HepG2 (cell line): Measurements from ENCODE around the gene UBXN1. TPM values are rescaled to one million over a fixed set of nuclear protein-coding genes. Genes with fewer than 3 reads are reported as not detected.
A peak's percentile ranks its signal among the peaks of the same experiment; 100 is the strongest.

Experiments
- ATRX ChIP-seq: sonication (generic); formaldehyde crosslinking; IDR thresholded peaks from 2 replicates; pipeline ENCODE4 v1.4.0; 2020; ENCODE audit warnings: missing genetic modification reagents, borderline replicate concordance
- GPN1 ChIP-seq: sonication (generic); formaldehyde crosslinking; IDR thresholded peaks from 2 replicates; pipeline ENCODE4 v1.5.1; 2020; ENCODE audit warnings: missing genetic modification reagents, borderline replicate concordance
- GZF1 ChIP-seq: sonication (generic); formaldehyde crosslinking; IDR thresholded peaks from 2 replicates; pipeline ENCODE4 v1.5.1; 2020; ENCODE audit warnings: mild to moderate bottlenecking, missing genetic modification reagents
- HNRNPLL ChIP-seq: fragments of 200-400 bp; formaldehyde crosslinking; IDR thresholded peaks from 2 replicates; pipeline ENCODE4 v1.6.1; 2017; ENCODE audit warnings: mild to moderate bottlenecking, low read depth, low read length; ENCODE audit not compliant: poor library complexity, severe bottlenecking
- KAT2B ChIP-seq: fragments of 150-350 bp; IDR thresholded peaks from 2 replicates; pipeline ENCODE4 v1.6.1; 2014; ENCODE audit warnings: low read depth, low read length, borderline replicate concordance
- NR2F2 ChIP-seq: IDR thresholded peaks from 2 replicates; pipeline ENCODE4 v1.6.1; 2012; ENCODE audit warnings: low read depth, inconsistent platforms, borderline replicate concordance
- RCOR2 ChIP-seq: IDR thresholded peaks from 2 replicates; pipeline ENCODE4 v1.6.1; 2016; ENCODE audit warnings: missing biosample characterization, missing genetic modification reagents
- ZFP62 ChIP-seq: sonication (generic); formaldehyde crosslinking; IDR thresholded peaks from 2 replicates; pipeline ENCODE4 v1.4.0; 2020; ENCODE audit warnings: missing genetic modification reagents
- ZNF549 ChIP-seq: sonication (generic); formaldehyde crosslinking; IDR thresholded peaks from 2 replicates; pipeline ENCODE4 v1.5.0; 2020; ENCODE audit warnings: missing genetic modification reagents
- ZNF777 ChIP-seq: sonication (generic); formaldehyde crosslinking; IDR thresholded peaks from 2 replicates; pipeline ENCODE4 v1.4.0; 2020; ENCODE audit warnings: missing genetic modification reagents
- ZNF781 ChIP-seq: sonication (generic); formaldehyde crosslinking; IDR thresholded peaks from 2 replicates; pipeline ENCODE4 v1.5.1; 2020; ENCODE audit warnings: borderline replicate concordance, mild to moderate bottlenecking, missing genetic modification reagents; ENCODE audit errors: not compliant biosample characterization
- polyA plus RNA-seq, 8 experiments: library from polyadenylated mRNA; depleted of rRNA in 3 of 8; stranded (reverse) in 7 of 8; unstranded in 1 of 8; fragments of >200 nt; fragmentation: Illumina TruSeq in 4 of 8; extraction: Trizol in 4 of 8; gene quantifications; 2 replicates each; pipeline versions ENCODE4 v1.2.1 to v1.2.3, GENCODE V29; 2011 to 2016; ENCODE audit warnings: low read depth in 4 of 8, missing spikeins in 1 of 8, mixed read lengths in 1 of 8; ENCODE audit not compliant: insufficient read depth in 1 of 8
- total RNA-seq, 5 experiments: library from RNA; depleted of rRNA; stranded (reverse); fragments of >200 nt; fragmentation: Illumina TruSeq; extraction: Trizol; gene quantifications; 2 replicates each; pipeline ENCODE4 v1.2.3, GENCODE V29; 2016; ENCODE audit warnings: low read depth in 1 of 5
- TF ChIP-seq, protein P1 (sequence below): IDR thresholded peaks from 2 replicates; pipeline ENCODE4 v1.6.1; 2016
- TF ChIP-seq, protein P2 (sequence below): sonication (generic); formaldehyde crosslinking; IDR thresholded peaks from 2 replicates; pipeline ENCODE4; 2020; ENCODE audit warnings: missing genetic modification reagents, mild to moderate bottlenecking, borderline replicate concordance
- TF ChIP-seq, protein P3 (sequence below): sonication (generic); formaldehyde crosslinking; IDR thresholded peaks from 2 replicates; pipeline ENCODE4 v1.4.0; 2020; ENCODE audit warnings: missing genetic modification reagents, mild to moderate bottlenecking, borderline replicate concordance
- TF ChIP-seq, protein P4 (sequence below): sonication (generic); formaldehyde crosslinking; IDR thresholded peaks from 2 replicates; pipeline ENCODE4 v1.4.0; 2020; ENCODE audit warnings: missing genetic modification reagents
- TF ChIP-seq, protein P5 (sequence below): sonication (generic); formaldehyde crosslinking; IDR thresholded peaks from 2 replicates; pipeline ENCODE4 v1.8.0; 2022; ENCODE audit warnings: missing genetic modification reagents, low read depth, mild to moderate bottlenecking, borderline replicate concordance

UBXN1 gene
- total and polyA plus RNA-seq, 2 of the 13 experiments (the other 11 are each of a cell fraction or from before 2014, with no cell fraction given), result 47.5 to 52.4 TPM

DNA sequence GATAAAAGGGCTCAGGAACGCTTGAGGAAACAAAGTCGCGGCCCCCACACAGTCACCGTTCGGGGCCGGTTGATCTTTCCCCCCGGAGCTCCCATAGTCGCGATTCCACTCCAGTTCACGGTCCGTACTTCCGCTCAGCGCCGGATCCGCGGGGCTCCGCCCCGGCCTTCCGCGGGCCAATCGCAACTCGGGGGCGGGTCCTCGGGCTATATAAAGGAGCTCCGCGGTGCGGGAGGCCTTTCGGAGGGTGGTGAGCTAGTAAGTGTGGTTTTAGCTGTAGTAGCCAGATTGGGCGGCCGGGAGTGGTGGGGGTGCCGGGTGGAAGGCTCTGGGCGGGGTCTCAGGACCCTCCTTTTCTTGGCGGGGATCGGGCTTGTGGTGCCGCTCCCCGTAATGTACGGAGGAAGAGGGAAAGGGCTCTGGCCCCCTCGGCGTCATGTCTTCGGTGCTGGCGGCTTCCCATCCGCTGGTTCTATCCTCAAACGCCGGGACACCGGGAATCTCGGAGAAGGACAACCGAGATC lies 13.7 kb downstream of the UBXN1 start, which contains the start of the genes C11orf98 and CSKMT (continued):
- TF ChIP-seq ZNF549 (CRISPR knock-in tag) (0 out of 2 replicates have a peak, but pooled peaks have one; percentile 9), ZNF777 (no peak), GZF1 (no peak; the same call in 1 of the 2 replicates), NR2F2 (0 out of 2 replicates have a peak, but pooled peaks have one; percentile 62), KAT2B (no peak), HNRNPLL (peak; percentile 84), RCOR2 (CRISPR knock-in tag) (no peak), ZFP62 (no peak), ATRX (CRISPR knock-in tag) (no peak), GPN1 (peak; percentile 14; the same call in 1 of the 2 replicates), ZNF781 (CRISPR knock-in tag) (peak; percentile 35)
- TF ChIP-seq, protein P1, sequence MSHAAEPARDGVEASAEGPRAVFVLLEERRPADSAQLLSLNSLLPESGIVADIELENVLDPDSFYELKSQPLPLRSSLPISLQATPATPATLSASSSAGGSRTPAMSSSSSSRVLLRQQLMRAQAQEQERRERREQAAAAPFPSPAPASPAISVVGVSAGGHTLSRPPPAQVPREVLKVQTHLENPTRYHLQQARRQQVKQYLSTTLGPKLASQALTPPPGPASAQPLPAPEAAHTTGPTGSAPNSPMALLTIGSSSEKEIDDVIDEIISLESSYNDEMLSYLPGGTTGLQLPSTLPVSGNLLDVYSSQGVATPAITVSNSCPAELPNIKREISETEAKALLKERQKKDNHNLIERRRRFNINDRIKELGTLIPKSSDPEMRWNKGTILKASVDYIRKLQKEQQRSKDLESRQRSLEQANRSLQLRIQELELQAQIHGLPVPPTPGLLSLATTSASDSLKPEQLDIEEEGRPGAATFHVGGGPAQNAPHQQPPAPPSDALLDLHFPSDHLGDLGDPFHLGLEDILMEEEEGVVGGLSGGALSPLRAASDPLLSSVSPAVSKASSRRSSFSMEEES, result 0 out of 2 replicates have a peak, but pooled peaks have one; percentile 16
- TF ChIP-seq, protein P2, sequence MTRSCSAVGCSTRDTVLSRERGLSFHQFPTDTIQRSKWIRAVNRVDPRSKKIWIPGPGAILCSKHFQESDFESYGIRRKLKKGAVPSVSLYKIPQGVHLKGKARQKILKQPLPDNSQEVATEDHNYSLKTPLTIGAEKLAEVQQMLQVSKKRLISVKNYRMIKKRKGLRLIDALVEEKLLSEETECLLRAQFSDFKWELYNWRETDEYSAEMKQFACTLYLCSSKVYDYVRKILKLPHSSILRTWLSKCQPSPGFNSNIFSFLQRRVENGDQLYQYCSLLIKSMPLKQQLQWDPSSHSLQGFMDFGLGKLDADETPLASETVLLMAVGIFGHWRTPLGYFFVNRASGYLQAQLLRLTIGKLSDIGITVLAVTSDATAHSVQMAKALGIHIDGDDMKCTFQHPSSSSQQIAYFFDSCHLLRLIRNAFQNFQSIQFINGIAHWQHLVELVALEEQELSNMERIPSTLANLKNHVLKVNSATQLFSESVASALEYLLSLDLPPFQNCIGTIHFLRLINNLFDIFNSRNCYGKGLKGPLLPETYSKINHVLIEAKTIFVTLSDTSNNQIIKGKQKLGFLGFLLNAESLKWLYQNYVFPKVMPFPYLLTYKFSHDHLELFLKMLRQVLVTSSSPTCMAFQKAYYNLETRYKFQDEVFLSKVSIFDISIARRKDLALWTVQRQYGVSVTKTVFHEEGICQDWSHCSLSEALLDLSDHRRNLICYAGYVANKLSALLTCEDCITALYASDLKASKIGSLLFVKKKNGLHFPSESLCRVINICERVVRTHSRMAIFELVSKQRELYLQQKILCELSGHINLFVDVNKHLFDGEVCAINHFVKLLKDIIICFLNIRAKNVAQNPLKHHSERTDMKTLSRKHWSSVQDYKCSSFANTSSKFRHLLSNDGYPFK (CRISPR knock-in tag), result peak; percentile 49; the same call in 1 of the 2 replicates
- TF ChIP-seq, protein P3, sequence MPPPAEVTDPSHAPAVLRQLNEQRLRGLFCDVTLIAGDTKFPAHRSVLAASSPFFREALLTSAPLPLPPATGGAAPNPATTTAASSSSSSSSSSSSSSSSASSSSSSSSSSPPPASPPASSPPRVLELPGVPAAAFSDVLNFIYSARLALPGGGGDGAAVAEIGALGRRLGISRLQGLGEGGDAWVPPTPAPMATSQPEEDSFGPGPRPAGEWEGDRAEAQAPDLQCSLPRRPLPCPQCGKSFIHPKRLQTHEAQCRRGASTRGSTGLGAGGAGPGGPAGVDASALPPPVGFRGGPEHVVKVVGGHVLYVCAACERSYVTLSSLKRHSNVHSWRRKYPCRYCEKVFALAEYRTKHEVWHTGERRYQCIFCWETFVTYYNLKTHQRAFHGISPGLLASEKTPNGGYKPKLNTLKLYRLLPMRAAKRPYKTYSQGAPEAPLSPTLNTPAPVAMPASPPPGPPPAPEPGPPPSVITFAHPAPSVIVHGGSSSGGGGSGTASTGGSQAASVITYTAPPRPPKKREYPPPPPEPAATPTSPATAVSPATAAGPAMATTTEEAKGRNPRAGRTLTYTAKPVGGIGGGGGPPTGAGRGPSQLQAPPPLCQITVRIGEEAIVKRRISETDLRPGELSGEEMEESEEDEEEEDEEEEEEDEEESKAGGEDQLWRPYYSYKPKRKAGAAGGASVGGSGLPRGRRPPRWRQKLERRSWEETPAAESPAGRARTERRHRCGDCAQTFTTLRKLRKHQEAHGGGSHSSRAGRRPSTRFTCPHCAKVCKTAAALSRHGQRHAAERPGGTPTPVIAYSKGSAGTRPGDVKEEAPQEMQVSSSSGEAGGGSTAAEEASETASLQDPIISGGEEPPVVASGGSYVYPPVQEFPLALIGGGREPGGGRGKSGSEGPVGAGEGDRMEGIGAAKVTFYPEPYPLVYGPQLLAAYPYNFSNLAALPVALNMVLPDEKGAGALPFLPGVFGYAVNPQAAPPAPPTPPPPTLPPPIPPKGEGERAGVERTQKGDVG (CRISPR knock-in tag), result no peak
- TF ChIP-seq, protein P4, sequence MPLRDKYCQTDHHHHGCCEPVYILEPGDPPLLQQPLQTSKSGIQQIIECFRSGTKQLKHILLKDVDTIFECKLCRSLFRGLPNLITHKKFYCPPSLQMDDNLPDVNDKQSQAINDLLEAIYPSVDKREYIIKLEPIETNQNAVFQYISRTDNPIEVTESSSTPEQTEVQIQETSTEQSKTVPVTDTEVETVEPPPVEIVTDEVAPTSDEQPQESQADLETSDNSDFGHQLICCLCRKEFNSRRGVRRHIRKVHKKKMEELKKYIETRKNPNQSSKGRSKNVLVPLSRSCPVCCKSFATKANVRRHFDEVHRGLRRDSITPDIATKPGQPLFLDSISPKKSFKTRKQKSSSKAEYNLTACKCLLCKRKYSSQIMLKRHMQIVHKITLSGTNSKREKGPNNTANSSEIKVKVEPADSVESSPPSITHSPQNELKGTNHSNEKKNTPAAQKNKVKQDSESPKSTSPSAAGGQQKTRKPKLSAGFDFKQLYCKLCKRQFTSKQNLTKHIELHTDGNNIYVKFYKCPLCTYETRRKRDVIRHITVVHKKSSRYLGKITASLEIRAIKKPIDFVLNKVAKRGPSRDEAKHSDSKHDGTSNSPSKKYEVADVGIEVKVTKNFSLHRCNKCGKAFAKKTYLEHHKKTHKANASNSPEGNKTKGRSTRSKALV (CRISPR knock-in tag), result 0 out of 2 replicates have a peak, but pooled peaks have one; percentile 55
- TF ChIP-seq, protein P5, sequence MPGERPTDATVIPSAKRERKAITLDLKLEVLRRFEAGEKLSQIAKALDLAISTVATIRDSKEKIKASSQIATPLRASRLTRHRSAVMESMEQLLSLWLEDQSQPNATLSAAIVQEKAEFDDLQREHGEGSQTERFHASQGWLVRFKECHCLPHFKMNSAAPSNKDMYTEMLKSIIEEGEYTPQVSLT (CRISPR knock-in tag), result no peak
